Psoas muscle (tissue), 8 donors: ENCODE measurements around the gene CYYR1. TPM values are rescaled to one million over a fixed set of nuclear protein-coding genes. Genes with fewer than 3 reads are reported as not detected.

ENCODE experiments used
- ATAC-seq, 4 donors: fragments of 200-7000 bp; cut with Tn5 transposase; one replicate each; pipeline ENCODE4 v1.9.1; 2020; ENCODE audit warnings: moderate library complexity in 3 of 4, mild to moderate bottlenecking in 2 of 4
- DNase-seq, 2 donors: peaks; one replicate each; pipeline ENCODE4 v3.0.0-alpha.2; 2020
- H3K27ac ChIP-seq: fragments of 200-600 bp; one replicate; pipeline ENCODE4 v1.8.0; 2022
- H3K27me3 ChIP-seq, 3 donors: fragments of 200-600 bp in 1 of 3; one replicate each; pipeline versions ENCODE4 v1.6.1 to v1.8.0; 2013 to 2022; ENCODE audit warnings: low read length in 2 of 3, mild to moderate bottlenecking in 2 of 3, moderate library complexity in 1 of 3; ENCODE audit not compliant: insufficient read depth in 3 of 3
- H3K36me3 ChIP-seq, 2 donors: fragments of 200-600 bp in 1 of 2; one replicate each; pipeline versions ENCODE4 v1.6.1 to v1.8.0; 2013 to 2022; ENCODE audit warnings: low read depth in 1 of 2, mild to moderate bottlenecking in 1 of 2, moderate library complexity in 1 of 2; ENCODE audit not compliant: insufficient read depth in 1 of 2
- H3K4me1 ChIP-seq: fragments of 200-600 bp; one replicate; pipeline ENCODE4 v1.8.0; 2022
- H3K4me3 ChIP-seq: fragments of 200-600 bp; one replicate; pipeline ENCODE4 v1.8.0; 2022; ENCODE audit warnings: mild to moderate bottlenecking
- H3K9me3 ChIP-seq: fragments of 200-600 bp; one replicate; pipeline ENCODE4 v1.8.0; 2022
- CTCF ChIP-seq: fragments of 200-600 bp; IDR thresholded peaks from one replicate; pipeline ENCODE4 v1.8.0; 2022; ENCODE audit warnings: antibody characterized with exemption
- WGBS, 3 donors: extraction: QIAGEN DNeasy Blood & Tissue Kit; methylation state at CpG; one replicate each; pipeline versions ENCODE4 v1.1.6 to v1.1.7; 2013; 5-methylcytosine and 5-hydroxymethylcytosine counted together
- intact Hi-C, 2 donors: fragments of 100-400 bp; cut with DNase I; formaldehyde crosslinking; loops; one replicate each; pipeline versions ENCODE4 v1.11.0 to v1.14.2; 2022
- polyA plus RNA-seq, 3 donors: library from polyadenylated mRNA; stranded (reverse); fragments of 200-250 nt; gene quantifications; one replicate each; pipeline ENCODE4 v1.2.3, GENCODE V29; 2013
- total RNA-seq, 4 donors: library from RNA; stranded (reverse); fragmentation: NEBNext Ultra II Directional in 2 of 4; extraction: Animal tissue kit (Norgen Biotek cat#: 25700) in 2 of 4; gene quantifications; one replicate each; pipeline versions ENCODE4 v1.2.1 to v1.2.4, GENCODE V29; 2021 to 2023
- donor health status: healthy with polysubstance abuse.
- donor health status: DM: no; HTN: no; CAD: no; lungs with moderate emphysema.
- donor health status: Bipolar disorder and iron deficiency.
- donor health status: healthy.
- donor health status: DM: yes; HTN: yes; CAD: no.
- donor health status: DM: no; HTN: no; CAD: no.
- donor health status: DM: no; HTN: no; CAD: no.
- donor health status: DM: yes; HTN: yes; CAD: no.

CYYR1 gene
- total and polyA plus RNA-seq, 7 donors: 7.1 to 20.4 (median 8.5) TPM

GRCh38 chr21:26495283-26495849, 77.7 kb downstream of the CYYR1 start:
- ATAC-seq: no peak
- H3K4me3 ChIP-seq: no peak overlapping the region
- H3K27me3 ChIP-seq: no peaks in the 10 kb centered on the region
- TF ChIP-seq CTCF: no peak
- no peaks in the 10 kb centered on the region for H3K36me3 ChIP-seq
- H3K27ac ChIP-seq: no peak overlapping the region
- no peaks in the 10 kb centered on the region for H3K9me3 ChIP-seq
- H3K4me1 ChIP-seq: no peaks in the 10 kb centered on the region
- intact Hi-C loops: no loop called here
- no peak for DNase-seq
- whole genome bisulfite sequencing, 3 donors: 80 to 84% (median 82%) methylated on average over 10 of the region's 10 CpGs

GRCh38 chr21:26491663-26492062, 81.4 kb downstream of the CYYR1 start:
- H3K27ac ChIP-seq: no peak overlapping the region
- ATAC-seq: no peak
- intact Hi-C loops: no loop called here
- WGBS, 3 donors: 76 to 96% (median 91%) methylated on average over 3 of the region's 3 CpGs
- H3K36me3 ChIP-seq: no peaks in the 10 kb centered on the region
- no peak for DNase-seq
- H3K9me3 ChIP-seq: no peaks in the 10 kb centered on the region
- H3K4me3 ChIP-seq: no peak overlapping the region
- no peak for TF ChIP-seq CTCF
- no peaks in the 10 kb centered on the region for H3K27me3 ChIP-seq
- H3K4me1 ChIP-seq: no peaks in the 10 kb centered on the region

- Histone ChIP-seq H3K9me3 (no peaks in the 10 kb centered on the region), H3K27ac (no peak overlapping the region), H3K4me1 (no peaks in the 10 kb centered on the region), H3K36me3 (no peaks in the 10 kb centered on the region), H3K27me3 (no peaks in the 10 kb centered on the region), H3K4me3 (no peak overlapping the region)
- DNase-seq: no peak
- intact Hi-C loops: no loop called here
- no peak for ATAC-seq
- 18 to 28% (median 19%) methylated on average over 2 of the region's 2 CpGs for WGBS, 3 donors
- no peak for TF ChIP-seq CTCF
Measured at GRCh38 chr21:26490771-26491170, 82.3 kb downstream of the CYYR1 start.

- intact Hi-C loops: no loop called here
Measured at GRCh38 chr21:26489781-26490180, 83.3 kb downstream of the CYYR1 start.

More at GRCh38 chr21:26489781-26490180, 83.3 kb downstream of the CYYR1 start:
- no peak for TF ChIP-seq CTCF
- DNase-seq (no peak), ATAC-seq (no peak)
- no peaks in the 10 kb centered on the region for H3K4me1 ChIP-seq
- no peaks in the 10 kb centered on the region for H3K27me3 ChIP-seq
- 97% methylated on average over 6 of the region's 6 CpGs for WGBS, 3 donors
- H3K36me3 ChIP-seq: no peaks in the 10 kb centered on the region
- no peaks in the 10 kb centered on the region for H3K9me3 ChIP-seq
- H3K27ac ChIP-seq: no peak overlapping the region
- no peak overlapping the region for H3K4me3 ChIP-seq
